HG03460 (cell line): ENCODE measurements around the gene HECTD4.
"Not testable (repeated sequence)": the region's sequence is repeated elsewhere in the genome, so short reads cannot be mapped to it uniquely, and the experiment has no call there.

Experiments used
- ATAC-seq: cut with Tn5 transposase; IDR thresholded peaks from one replicate; pipeline ENCODE4 v1.9.1; 2021; ENCODE audit not compliant: unreplicated experiment

HECTD4 gene

GRCh38 chr12:112131686-112132085, 250.5 kb downstream of the HECTD4 start:
- no peak for ATAC-seq

GRCh38 chr12:112130441-112130998, 251.7 kb downstream of the HECTD4 start:
- peak; percentile 55 for ATAC-seq

GRCh38 chr12:112126911-112127310, 255.3 kb downstream of the HECTD4 start:
- ATAC-seq, result no peak

GRCh38 chr12:112126000-112126438, 256.2 kb downstream of the HECTD4 start:
- no peak for ATAC-seq

GRCh38 chr12:112125250-112125999, 256.8 kb downstream of the HECTD4 start, which contains the start of gene TRAFD1:
TSS of gene TRAFD1 (plus strand) at chr12:112125560. CDS start at chr12:112130523, 4,963 bp downstream.
- ATAC-seq, result peak; percentile 89

- no peak for ATAC-seq
Observed at GRCh38 chr12:112124918-112125249, 257.3 kb downstream of the HECTD4 start.

- no peak for ATAC-seq
Observed at GRCh38 chr12:112122823-112123690, 259.2 kb downstream of the HECTD4 start.

GRCh38 chr12:112121780-112122565, 260.3 kb downstream of the HECTD4 start:
- ATAC-seq, result no peak

- no peak for ATAC-seq
Observed at GRCh38 chr12:112117685-112118084, 264.5 kb downstream of the HECTD4 start.

- no peak for ATAC-seq
Observed at GRCh38 chr12:112116232-112117060, 265.8 kb downstream of the HECTD4 start.

- ATAC-seq, result no peak
Observed at GRCh38 chr12:112115259-112116045, 266.8 kb downstream of the HECTD4 start.

GRCh38 chr12:112112409-112113133, 269.7 kb downstream of the HECTD4 start:
- ATAC-seq, result no peak

GRCh38 chr12:112111931-112112330, 270.3 kb downstream of the HECTD4 start:
- no peak for ATAC-seq

- ATAC-seq, result not testable (repeated sequence)
Observed at GRCh38 chr12:112110787-112111662, 271.2 kb downstream of the HECTD4 start.
